Measurements from ENCODE around the gene YRDC.
"Not testable (repeated sequence)": the region's sequence is repeated elsewhere in the genome, so short reads cannot be mapped to it uniquely, and the experiment has no call there.

YRDC gene

GRCh38 chr1:37776946-37777516 is 31.0 kb downstream of the YRDC start:
- no peak for DNase-seq (ENCODE audit: insufficient read length, low spot score)
- FAIRE-seq = no peak

- not testable (repeated sequence) for DNase-seq (ENCODE audit: insufficient read length, low spot score); FAIRE-seq
These were observed 36.6 kb downstream of the YRDC start for GRCh38 chr1:37771440-37771839.

GRCh38 chr1:37767488-37767887 is 40.5 kb downstream of the YRDC start:
- no peak for FAIRE-seq
- DNase-seq (ENCODE audit: insufficient read length, low spot score) = no peak

- no peak for DNase-seq (ENCODE audit: insufficient read length, low spot score)
- no peak for FAIRE-seq
These were observed 41.9 kb downstream of the YRDC start for GRCh38 chr1:37765916-37766664.

- DNase-seq (ENCODE audit: insufficient read length, low spot score) (no peak), FAIRE-seq (no peak)
These were observed 43.0 kb downstream of the YRDC start, which contains the start of gene EPHA10 for GRCh38 chr1:37764888-37765441. TSS of gene EPHA10 (minus strand) at chr1:37765120. CDS start at chr1:37765066, 54 bp downstream.

- FAIRE-seq (no peak), DNase-seq (ENCODE audit: insufficient read length, low spot score) (no peak)
These were observed 43.6 kb downstream of the YRDC start for GRCh38 chr1:37764414-37764825.

GRCh38 chr1:37763791-37764413 is 44.1 kb downstream of the YRDC start:
- DNase-seq (ENCODE audit: insufficient read length, low spot score) = no peak
- FAIRE-seq = no peak

GRCh38 chr1:37762516-37762915 is 45.5 kb downstream of the YRDC start:
- FAIRE-seq (no peak), DNase-seq (ENCODE audit: insufficient read length, low spot score) (no peak)

GRCh38 chr1:37761416-37762095 is 46.5 kb downstream of the YRDC start:
- no peak for FAIRE-seq
- no peak for DNase-seq (ENCODE audit: insufficient read length, low spot score)

- no peak for FAIRE-seq
- DNase-seq (ENCODE audit: insufficient read length, low spot score) = no peak
These were observed 48.6 kb downstream of the YRDC start for GRCh38 chr1:37759451-37759850.

GRCh38 chr1:37755951-37756560 is 52.0 kb downstream of the YRDC start:
- FAIRE-seq = no peak
- DNase-seq (ENCODE audit: insufficient read length, low spot score) = no peak

- no peak for FAIRE-seq
- no peak for DNase-seq (ENCODE audit: insufficient read length, low spot score)
These were observed 52.7 kb downstream of the YRDC start for GRCh38 chr1:37755290-37755689.

GRCh38 chr1:37753473-37754321 is 54.3 kb downstream of the YRDC start:
- DNase-seq (ENCODE audit: insufficient read length, low spot score) = no peak
- FAIRE-seq = no peak

Measured in GM19239 (cell line).